SH-SY5Y (cell line): ENCODE measurements around the gene LMNB1.

Experiments used
- GATA2 ChIP-seq: IDR thresholded peaks from 2 replicates; pipeline ENCODE4 v1.6.1; 2011; ENCODE audit warnings: mild to moderate bottlenecking, low read depth, low read length
- GATA3 ChIP-seq: IDR thresholded peaks from 2 replicates; pipeline ENCODE4 v1.6.1; 2011; ENCODE audit warnings: low read depth, mild to moderate bottlenecking, low read length, moderate library complexity

GRCh38 chr5:126848253-126848652, 71.3 kb downstream of the LMNB1 start:
- TF ChIP-seq GATA2 (no peak), GATA3 (no peak)
